Measurements from ENCODE around the gene ZNF492.
A peak's percentile ranks its signal among the peaks of the same experiment; 100 is the strongest.
"Not testable (repeated sequence)": the region's sequence is repeated elsewhere in the genome, so short reads cannot be mapped to it uniquely, and the experiment has no call there.

Gene ZNF492

DNA sequence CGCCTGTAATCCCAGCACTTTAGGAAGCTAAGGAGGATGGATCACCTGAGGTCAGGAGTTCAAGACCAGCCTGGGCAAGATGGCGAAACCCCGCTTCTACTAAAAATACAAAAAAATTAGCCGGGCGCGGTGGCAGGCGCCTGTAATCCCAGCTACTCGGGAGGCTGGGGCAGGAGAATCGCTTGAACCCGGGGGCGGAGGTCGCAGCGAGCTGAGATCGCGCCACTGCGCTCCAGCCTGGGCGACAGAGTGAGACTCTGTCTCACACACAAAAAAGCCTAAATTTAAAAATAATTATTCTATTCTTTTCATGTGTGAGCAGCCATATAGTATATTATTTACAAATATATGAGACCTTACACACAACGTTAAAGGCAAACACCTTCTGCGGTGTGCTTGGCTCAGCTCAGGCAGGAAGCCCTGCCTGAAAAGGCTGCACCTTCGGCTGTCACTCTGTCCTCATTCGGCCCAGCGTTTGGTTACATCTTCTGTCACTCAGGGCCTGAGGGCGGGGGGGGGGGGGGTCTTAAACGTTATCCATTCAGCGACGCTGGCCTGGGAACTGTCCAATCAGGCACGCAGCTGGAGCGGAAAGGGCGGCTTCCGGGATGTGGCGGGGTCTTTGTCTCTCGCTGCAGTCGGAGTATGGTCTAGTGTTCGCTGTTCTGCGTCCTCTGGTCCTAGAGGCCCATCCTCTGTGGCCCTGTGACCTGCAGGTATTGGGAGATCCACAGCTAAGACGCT, at the start of gene ZNF492:
Gene ZNF492 (plus strand): TSS at position 619 of the 744 bp plus-strand sequence. CDS start 19,076 bp downstream, outside the sequence.
- DNase-seq: peak; percentile 56

DNA sequence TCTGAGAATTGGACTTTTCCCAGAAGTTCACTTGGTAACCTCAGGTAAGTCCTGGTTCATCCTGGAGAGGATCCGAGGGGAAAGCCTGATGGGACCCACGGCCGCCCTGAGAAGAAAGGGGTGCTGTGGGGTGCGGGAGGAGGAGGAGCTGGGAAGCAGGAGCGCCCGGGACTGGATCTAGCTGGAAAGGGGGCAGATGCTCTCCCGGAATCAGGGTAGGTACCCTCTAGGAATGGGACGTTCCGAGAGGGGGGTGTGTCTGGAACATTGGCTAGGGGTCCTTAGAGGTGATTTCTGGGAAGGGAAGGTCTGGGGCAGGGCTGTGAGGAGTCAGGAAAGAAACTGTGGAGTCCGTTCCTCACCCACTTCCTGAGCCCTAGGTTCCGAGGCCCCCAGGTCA, 38.7 kb upstream of the ZNF492 start:
- no peak for DNase-seq

DNA sequence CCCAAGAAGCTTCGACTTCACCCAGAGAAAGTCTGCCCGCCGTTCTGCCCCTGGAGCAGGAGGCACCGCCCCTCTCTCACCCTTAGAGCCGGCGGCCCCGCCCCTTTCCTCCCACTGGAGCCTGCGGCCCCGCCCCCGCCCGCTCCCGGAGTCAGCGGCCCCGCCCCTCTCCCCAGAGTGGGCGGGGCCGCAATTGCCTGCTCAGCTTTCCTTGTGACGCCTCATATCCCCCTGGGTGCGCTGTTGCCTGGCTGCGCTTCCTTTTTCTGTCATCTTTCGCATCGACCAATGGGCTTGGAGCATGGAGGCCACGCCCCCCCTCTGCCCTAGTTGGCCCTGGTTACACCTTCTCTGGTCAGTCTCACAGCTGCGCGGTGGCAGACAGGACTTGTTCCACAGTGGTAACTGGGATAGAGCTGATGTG, 38.2 kb upstream of the ZNF492 start:
- no peak for DNase-seq

DNA sequence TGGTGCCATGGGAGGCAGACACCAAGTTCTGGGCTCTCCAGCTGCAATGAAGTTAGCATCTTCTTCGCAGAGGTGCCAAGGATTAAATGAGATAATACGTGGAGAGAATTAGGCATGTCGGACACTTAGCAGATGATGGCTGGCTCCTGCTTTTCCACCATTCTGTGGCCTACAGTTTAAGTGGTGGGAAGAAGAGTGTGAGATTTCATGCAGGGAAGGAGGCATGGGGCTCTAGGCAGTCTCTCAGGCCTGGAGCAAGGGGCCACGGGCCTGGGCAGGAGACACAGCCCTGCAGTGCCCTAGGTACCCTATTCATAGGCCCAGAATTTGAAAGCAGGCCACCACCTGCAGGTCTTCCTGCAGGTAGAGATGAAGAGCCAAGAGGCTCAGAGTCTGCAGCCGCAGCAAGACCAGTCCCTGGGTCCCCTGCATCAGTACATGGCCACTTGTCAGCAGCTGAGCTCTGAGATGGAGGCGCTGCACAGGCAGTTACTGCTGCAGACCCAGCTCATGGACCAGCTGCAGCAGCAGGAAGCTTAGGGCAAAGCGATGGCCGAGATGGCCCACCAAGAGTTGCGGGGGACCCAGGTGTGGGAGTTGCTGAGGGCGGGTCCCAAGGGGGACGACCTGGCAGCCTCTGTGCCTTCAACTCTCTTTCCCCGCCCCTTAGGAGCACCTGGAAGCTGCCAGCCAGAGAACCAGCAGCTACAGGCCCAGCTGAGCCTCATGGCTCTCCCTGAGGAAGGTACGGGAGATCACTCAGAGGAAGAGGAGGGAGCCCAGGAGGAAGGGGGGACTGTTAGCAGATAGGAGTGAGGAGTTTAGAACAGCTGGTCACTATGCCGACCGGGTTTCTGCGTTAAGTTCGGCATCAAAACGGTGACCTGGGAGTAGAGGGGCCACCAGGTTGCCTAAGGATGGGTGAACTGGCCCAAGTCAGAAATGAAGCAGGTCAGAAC, 33.2 kb upstream of the ZNF492 start:
- DNase-seq: no peak

DNA sequence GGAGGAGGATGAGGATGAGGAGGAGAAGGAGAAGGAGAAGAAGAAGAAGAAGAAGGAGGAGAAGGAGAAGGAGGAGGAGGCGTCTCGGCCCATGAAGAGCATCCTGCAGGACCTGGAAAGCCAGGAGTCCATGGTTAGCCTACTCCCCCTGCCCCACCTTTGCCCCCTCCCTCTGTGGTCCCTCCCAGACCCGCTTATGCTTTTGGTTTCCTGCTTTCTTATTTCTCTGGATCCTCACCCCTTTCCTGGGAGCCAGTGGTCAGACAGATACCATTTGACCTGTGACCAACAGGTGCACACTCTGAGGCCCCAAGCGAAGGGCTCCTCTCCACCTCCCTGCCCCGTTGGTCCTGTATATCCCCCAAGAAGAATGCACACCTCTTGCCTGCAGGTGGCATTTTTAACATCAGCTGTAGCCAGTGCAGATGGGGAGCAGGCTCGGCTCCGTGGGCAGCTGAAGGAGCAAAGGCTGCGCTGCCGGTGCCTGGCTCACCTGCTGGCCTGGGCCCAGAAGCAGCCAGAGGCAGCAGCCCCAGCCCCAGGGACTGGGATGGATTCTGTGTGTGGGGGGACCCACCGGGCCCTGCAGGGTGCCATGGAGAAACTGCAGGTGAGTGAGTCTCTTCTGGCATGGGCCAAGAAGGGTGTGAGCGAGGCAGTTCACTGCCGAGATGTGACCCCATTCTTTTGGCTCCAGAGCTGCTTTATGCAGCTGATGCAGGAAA, 32.1 kb upstream of the ZNF492 start:
- DNase-seq: no peak

DNA sequence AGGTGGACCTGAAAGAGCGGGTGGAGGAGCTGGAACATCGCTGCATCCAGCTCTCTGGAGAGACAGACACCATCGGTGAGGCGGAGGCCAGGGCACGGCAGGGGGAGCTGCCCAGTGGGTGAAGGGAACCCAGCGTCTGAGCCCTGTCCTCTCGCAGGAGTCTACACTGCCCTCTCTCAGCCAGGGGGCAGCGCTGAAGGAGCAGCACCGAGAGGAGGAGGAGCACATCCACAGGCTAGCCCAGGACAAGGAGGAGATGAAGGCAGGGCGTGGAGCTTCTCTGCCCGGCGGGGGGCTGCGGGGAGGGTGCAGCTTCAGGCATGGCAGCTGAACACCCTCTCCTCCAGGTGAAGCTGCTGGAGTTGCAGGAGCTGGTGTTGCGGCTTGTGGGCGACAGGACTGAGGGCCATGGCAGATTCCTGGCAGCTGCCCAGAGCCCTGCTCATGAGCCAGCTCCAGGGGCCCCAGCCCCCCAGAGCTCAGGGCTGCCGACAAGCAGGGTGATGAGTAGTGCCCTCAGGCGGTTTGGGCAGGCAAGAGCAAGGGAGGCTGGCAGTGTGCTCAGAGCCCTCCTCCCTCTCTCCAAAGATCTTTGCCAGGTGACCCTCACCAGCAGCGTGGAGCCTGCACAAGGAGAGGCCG, 31.4 kb upstream of the ZNF492 start:
- DNase-seq: no peak

DNA sequence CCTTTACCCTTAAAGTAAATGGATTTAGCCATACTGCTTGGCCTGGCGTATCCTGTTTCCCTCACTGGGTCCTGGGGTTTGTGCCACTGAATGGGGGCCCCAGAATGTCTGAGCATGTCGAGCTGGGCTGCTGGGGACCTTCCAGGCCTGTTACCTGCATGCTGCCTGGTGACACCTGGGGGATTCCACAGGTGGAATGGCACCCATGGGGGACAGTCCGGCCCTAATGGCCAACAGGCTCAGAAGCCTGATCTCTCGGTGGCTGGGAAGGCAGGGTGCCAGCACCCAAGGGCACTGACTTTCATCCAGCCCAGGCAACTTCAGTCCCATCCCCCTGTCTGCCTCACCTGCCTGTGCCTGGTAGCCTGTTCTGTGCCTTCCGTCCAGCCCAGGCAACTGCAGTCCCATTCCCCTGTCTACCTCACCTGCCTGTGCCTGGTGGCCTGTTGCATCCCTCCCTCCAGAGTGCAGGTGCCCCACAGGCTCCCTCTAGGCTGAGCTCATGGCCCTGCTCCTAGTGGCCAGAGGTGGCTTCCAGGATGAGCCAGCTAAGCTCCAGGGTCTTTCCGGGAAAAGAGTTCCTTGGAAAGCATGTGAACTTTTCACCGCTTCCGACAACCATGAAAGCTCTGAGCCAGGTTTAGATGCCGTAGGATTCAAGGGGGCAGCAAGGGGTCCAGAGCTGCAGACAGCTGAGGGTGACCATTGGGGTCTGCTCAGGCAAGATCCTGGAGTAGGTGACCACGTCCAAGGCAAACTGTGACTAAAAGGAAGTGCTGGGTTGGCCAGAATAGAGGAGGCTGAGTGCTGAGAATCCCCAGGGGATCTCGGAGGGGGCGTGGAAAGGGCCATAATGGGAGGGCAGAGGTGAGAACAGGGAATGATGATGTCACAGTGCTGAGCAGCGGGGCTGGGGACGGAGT, 30.3 kb upstream of the ZNF492 start:
- no peak for DNase-seq

DNA sequence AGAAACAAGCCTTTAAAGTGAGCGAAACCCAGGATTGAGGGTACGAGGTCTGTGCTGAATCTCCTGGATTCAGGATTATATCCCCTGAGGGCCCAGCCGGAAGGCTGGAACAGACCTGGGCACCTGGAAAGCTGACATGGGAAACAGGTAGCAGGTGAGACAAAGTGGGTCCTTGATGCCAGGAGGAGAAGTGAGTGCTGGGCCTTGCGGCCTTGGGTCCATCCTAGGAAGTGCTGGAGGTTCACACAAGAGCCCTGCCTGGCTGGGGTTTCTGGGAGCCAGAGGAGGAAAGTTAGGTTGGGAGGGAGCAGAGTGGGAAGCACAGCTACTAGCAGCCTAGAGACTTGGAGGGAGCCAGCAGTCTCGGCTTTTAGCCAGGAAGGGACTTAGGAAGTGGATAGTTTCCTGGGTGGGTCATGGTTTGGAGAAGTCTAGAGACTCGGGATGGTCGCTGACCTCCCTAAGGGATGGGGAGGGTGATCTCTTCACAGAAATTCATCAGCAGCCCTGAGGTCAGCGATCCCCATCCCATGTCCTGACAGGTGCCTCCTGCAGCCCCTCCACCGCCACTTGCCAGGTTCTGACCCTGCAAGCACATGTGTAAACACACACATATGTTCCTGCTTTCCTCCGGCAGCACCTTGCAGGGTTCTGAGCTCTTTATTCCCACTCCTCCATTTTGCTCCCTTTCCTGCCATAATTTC, 29.4 kb upstream of the ZNF492 start:
- no peak for DNase-seq

DNA sequence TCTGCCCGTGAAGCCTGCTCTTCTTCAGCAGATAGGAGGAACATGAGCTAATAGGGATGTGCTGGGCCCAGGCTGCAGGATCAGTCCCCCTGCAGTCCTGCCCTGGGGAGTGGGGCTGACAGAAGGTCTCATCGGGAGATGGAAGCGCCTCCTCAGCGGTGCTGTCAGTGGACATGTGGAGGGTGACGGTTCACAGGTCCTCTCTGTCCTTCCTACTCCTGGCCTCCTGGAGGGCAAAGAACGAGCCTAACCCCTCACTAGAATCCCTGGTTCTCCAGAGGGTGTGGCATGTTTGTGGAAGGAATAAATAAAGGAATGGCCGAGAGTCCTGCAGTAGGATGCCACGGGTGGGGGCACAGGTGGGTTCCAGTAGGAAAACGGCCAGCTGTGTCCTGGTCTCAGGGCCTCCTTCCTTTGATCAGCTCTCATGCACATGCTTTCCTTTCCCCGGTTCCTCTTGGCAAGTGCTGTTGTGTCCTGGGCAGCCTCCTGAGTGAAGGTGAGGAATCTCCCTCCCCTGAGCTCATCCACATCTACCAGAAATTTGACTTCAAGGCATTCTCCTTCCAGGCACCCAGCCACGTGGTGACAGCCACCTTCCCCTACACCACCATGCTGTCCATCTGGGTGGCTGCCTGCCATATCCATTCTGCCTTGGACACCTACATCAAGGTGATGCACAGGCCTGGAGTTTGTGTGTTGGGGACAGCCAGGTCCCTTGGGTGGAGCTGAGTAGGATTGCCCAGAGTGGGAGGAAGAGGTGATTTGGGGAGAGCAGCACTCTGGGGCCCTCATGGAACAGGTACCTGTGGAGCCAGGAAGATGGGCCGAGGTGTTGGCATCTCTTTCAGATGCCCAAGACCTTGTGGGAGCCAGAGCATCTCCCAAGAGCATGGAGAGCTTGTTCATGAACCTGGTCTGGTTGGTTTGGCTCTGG, 28.6 kb upstream of the ZNF492 start:
- no peak for DNase-seq

DNA sequence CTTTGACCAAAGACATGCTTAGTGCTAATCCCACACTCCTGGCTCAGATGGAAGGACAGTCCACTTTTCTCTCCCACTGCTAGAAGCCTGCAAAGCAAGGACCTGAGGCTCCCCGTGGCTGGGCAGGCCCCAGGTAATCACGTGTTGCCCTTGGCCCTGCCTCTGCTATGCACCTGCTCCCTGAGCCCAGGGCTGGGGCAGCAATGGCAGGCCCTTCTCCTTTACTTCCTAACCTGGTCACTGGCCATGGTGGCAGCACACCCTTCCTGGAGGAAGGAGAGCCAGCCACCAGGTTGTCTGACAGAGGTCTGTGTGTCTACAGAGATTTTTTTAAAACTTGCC, 27.9 kb upstream of the ZNF492 start:
- no peak for DNase-seq

DNA sequence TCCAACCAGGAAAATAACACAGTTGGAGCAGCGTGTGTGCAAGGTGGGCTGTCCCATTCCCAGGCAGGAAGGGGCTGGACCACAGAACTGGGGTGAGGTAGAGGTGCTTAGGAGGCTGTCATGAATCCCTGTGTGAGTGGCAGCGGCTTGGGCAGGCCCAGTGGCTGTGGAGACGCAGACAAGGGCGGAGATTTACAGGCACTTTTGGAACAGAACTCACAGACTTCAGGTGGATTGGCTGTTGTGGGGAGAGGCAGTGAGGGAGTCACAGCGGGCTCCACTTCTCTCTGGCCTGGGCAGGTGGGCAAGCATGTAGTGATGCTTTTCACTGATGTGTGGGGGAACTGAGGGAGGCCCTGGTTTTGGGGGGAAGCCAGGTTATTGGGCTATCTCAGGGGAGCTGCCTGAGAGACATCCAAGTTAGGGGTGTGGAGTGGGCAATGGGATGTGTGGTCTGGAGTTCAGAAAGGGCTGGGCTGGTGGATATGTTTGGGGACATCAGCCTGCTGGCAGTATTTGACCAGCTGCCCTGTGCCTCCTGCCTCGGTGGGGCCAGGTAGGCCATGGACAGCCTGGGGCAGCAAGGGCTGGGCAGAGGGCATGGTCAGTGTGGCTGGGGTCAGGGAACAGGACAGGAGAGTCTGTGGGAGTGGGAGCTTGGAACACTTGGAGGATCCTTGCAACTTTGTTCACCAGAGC, 27.0 kb upstream of the ZNF492 start:
- DNase-seq: no peak

DNA sequence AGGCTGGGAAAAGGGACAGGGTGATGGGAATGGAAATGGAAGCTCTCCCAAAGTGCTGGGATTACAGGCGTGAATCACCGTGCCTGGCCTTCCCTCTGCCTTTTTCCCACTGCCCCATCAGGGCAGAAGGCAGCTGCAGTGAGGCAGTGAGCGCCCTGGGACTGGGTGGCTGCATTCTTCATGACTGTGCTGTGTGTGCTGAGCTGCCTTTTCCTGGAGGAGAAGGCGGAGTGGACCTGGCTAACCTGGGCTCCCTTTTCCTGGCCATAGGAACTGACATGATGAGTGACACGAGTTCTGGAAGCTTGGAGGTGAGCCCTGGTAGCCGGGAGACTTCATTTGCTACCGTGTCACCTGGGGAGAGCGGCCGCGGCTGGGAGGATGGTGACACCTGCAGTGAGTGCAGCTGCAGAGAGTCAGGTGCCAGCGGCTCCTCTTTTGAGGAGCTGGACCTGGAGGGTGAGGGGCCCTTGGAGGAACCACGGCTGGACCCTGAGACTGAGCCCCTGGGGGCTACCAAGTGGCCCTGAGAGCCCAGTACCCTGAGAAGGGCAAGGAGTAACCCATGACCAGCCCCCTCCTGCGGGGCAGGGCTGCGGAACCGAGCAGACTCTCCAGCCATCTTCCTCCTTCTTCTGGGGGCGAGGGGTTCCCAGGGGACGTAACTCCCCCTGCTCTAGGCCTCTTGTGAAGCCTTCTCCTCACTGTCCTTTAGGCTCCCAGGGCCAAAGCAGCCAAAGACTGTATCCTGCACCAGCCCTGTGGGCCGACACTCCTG, 26.3 kb upstream of the ZNF492 start:
- no peak for DNase-seq

DNA sequence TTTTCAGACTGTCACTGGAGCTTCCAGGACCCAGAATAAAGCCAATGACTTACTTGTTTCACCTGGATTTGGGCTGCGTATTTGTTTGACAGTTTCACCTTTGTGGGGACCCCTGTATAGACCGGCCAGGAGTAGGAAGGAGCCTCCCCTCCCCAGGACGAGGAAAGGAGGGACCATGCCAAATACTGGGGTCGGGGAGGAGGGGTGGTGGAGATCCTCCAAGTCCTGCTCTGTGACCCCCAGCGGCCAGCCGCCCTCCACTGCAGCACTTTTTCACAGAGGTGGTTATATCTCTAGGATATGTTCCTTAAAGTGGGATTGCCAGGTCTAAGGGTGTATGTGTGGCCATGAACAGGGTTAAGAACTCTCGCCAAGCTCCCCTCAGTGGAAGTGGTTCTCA, 25.7 kb upstream of the ZNF492 start:
- no peak for DNase-seq

DNA sequence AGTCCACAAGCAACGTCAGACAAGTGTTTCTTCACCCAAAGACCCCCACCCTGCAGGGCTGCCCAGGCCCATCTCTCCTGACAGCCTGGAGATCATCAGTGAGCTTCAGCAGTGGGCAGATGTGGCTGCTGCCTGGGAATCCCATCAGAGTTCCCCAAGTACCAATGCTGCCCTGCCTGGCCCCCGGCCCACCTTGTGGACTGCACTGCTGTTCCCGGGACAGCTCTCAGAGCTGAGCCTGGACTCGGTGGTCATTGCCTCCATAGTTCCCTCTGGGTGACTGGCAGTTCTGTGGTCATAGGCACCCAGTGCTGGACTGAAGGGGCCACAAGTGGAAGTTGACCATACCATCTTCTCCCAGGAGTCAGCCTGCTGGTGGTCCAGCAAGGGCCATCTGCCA, 24.5 kb upstream of the ZNF492 start:
- DNase-seq: no peak

DNA sequence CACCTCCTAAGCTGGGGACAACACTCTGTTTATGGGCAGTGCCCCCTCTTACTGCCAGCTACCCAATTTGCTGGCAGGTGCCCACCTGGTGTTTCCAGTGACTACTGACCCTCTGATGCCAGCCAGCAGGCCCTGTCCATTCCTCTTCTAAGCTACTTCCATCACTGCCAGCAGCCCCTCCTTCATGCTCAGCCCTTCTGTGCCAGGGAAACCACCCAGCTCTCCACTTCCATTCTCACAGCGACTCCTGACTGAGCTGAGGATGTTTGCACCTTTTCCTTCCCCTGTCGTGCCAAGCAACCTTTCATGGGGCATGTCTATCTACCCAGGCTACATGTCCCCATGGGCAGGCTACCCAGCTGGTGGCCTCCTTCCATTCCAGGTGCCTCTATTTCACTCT, 24.0 kb upstream of the ZNF492 start:
- DNase-seq: no peak

DNA sequence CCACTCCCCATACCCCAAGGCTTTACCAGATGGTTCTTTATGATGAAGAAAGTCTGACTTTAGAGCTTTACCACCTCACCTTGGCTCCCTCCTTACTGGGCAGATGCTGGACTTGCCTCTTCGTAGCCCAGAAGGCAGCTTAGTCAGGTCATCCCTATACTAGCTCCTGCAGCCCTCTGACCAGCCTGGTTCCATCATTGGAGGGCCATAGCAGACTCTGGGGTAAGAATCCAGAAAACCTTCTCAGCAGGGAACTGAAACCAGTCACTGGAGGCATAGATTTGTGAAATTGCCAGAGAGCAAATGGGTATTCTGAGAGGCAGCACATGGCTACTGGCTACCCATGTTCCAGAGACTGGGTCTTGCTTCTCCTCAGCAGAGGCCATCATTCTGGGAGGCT, 21.8 kb upstream of the ZNF492 start:
- DNase-seq: no peak

DNA sequence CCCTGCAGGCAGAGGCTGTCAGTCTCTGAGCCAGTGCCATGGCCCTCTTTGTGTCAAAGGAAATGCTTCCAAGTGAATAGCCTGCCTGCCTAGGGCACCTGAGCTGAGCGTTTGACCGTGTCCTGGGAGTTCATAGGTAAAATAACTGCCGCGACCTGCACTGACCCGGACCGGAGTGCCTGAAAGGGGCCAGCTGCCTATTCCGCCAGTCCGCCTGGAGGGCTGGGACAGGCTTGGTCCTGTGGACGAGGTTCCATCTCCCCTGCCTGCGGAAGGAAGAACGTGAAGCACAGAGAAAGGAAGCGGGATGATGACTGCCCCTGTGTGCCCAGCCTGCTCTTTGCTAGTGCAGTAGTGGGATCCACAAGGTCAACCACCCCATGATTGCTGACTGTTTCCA, 17.5 kb upstream of the ZNF492 start:
- no peak for DNase-seq

DNA sequence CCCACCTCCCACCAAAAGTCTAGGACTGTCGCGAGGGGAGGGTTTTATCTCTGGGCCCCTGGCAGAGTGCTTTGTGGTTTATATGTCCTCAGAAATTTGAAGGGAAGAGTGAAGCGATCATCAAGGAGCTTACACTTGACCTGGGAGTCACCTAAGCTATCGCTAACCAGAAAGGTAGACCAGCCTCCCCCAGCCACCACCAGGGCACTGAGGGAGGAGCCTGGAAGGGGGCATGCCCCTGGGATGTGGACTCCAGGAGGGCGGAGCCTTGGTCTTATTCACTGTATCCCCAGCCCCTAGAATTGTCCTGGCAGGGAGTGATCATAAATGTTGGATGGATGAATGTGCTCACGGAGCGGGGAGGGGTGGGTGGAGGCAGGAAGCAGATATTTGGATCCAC, 16.9 kb upstream of the ZNF492 start:
- not testable (repeated sequence) for DNase-seq

Measured in NCI-H510A treated with DMSO at 0.1 percent for 48 hours (cell line).